Measurements from ENCODE around the gene ZNF410. TPM values are rescaled to one million over a fixed set of nuclear protein-coding genes. Genes with fewer than 3 reads are reported as not detected.

Gene ZNF410
- total and polyA plus RNA-seq, 2 of the 13 experiments (the other 11 are each of a cell fraction or from before 2014, with no cell fraction given) = 19.2 to 44.3 TPM

DNA sequence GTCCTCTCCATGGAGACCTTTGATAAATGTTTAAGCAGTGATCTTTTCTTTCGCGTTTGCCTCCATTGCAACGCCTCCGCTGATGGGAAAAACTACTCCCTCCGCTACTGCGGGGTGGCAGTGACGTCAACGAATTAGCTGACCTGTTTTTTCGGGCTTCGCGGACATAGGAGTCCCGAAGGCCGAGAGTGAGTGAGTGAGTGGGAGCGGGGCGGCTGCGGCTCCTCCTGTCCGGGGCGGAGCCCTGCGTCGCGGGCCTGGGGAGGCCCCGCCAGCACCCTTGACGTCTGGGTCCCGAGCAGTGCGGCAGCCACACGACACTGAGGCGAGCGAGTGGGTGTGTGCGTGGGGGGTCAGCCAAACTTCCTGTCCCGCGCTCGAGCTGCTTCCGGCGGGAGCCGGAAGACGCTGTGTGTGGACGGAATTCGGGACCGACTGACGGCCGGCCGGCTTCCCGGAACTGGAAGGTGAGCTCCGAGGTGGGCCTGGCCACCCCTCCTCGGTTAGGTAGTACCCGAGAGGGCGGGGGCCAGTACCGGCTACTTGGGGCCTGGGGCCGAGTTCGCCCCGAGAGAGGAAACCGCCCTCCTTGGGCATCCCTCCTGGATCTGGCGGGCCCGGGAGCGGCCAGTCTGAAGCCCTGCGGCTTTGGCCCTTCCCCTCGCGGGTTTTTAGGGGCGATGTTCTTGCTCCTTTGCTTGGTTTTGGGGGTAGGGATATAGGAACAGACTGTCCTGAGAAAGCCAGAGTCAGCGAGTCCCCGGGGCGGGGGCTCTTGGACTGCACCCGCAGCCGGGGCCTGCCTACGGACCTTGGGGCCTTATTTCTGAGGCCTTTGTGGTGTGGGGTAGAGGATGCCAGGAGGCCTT lies at the start of gene ZNF410 (continued):
- TF ChIP-seq MAZ (IDR thresholded peaks at IDR 0.05; ENCODE audit: borderline replicate concordance, low read depth, low read length) (peak; percentile 89), MAZ (CRISPR knock-in tag; IDR thresholded peaks at IDR 0.05; ENCODE audit: low read depth) (peak; percentile 75), DNMT1 (CRISPR knock-in tag; IDR thresholded peaks at IDR 0.05) (no peak), JARID2 (CRISPR knock-in tag; IDR thresholded peaks at IDR 0.05; ENCODE audit: insufficient replicate concordance) (no peak), CBX1 (IDR thresholded peaks at IDR 0.05; ENCODE audit: low read depth) (no peak), ZNF205 (CRISPR knock-in tag; IDR thresholded peaks at IDR 0.05) (peak; percentile 49), ZBTB1 (CRISPR knock-in tag; IDR thresholded peaks at IDR 0.05; ENCODE audit: borderline replicate concordance) (no peak), JUND (CRISPR knock-in tag; IDR thresholded peaks at IDR 0.05) (no peak), ZKSCAN1 (IDR thresholded peaks at IDR 0.05; ENCODE audit: low read length) (no peak), SUZ12 (IDR thresholded peaks at IDR 0.05; ENCODE audit: low read depth, low read length) (no peak), MTA1 (CRISPR knock-in tag; IDR thresholded peaks at IDR 0.05; ENCODE audit: borderline replicate concordance) (peak; percentile 96), XBP1 (CRISPR knock-in tag; IDR thresholded peaks at IDR 0.05) (0 out of 2 replicates have a peak, but pooled peaks have one; percentile 15), ZMYM3 (CRISPR knock-in tag; IDR thresholded peaks at IDR 0.05) (no peak), MAFK (conservative IDR thresholded peaks at IDR 0.05 in 1 of 2, IDR thresholded peaks at IDR 0.05 in 1 of 2; ENCODE audit: low read length in 2 of 2) (peak; percentile 21 to 49; a peak in 2 of 4 replicates), CEBPG (CRISPR knock-in tag; IDR thresholded peaks at IDR 0.05) (no peak), MTF1 (CRISPR knock-in tag; IDR thresholded peaks at IDR 0.05) (no peak; the same call in 1 of the 2 replicates), ZNF136 (CRISPR knock-in tag; IDR thresholded peaks at IDR 0.05; ENCODE audit: low read depth) (peak; percentile 91; the same call in 1 of the 2 replicates), ZNF788 (CRISPR knock-in tag; IDR thresholded peaks at IDR 0.05; ENCODE audit: borderline replicate concordance) (peak; percentile 73; the same call in 1 of the 2 replicates), TBX3 (IDR thresholded peaks at IDR 0.05; ENCODE audit: borderline replicate concordance) (no peak), CBFB (CRISPR knock-in tag; IDR thresholded peaks at IDR 0.05) (peak; percentile 50; the same call in 1 of the 2 replicates), SALL1 (CRISPR knock-in tag; IDR thresholded peaks at IDR 0.05) (peak; percentile 93)
- TF ChIP-seq, protein P1, sequence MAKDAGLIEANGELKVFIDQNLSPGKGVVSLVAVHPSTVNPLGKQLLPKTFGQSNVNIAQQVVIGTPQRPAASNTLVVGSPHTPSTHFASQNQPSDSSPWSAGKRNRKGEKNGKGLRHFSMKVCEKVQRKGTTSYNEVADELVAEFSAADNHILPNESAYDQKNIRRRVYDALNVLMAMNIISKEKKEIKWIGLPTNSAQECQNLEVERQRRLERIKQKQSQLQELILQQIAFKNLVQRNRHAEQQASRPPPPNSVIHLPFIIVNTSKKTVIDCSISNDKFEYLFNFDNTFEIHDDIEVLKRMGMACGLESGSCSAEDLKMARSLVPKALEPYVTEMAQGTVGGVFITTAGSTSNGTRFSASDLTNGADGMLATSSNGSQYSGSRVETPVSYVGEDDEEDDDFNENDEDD (CRISPR knock-in tag; IDR thresholded peaks at IDR 0.05; ENCODE audit: borderline replicate concordance) = peak; percentile 91
- TF ChIP-seq, protein P2, sequence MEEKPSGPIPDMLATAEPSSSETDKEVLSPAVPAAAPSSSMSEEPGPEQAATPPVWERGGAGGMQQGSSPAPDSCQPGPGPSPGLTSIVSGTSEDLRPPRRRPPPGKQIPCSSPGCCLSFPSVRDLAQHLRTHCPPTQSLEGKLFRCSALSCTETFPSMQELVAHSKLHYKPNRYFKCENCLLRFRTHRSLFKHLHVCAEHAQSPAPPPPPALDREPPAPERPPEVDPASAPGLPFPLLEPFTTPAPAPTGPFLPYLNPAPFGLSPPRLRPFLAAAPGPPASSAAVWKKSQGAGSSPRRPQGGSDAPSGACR (CRISPR knock-in tag; IDR thresholded peaks at IDR 0.05) = no peak
- TF ChIP-seq, protein P3, sequence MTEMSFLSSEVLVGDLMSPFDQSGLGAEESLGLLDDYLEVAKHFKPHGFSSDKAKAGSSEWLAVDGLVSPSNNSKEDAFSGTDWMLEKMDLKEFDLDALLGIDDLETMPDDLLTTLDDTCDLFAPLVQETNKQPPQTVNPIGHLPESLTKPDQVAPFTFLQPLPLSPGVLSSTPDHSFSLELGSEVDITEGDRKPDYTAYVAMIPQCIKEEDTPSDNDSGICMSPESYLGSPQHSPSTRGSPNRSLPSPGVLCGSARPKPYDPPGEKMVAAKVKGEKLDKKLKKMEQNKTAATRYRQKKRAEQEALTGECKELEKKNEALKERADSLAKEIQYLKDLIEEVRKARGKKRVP (CRISPR knock-in tag; IDR thresholded peaks at IDR 0.05) = peak in 1 of 2 experiments; percentile 59; a peak in 2 of 4 replicates
- TF ChIP-seq, protein P4, sequence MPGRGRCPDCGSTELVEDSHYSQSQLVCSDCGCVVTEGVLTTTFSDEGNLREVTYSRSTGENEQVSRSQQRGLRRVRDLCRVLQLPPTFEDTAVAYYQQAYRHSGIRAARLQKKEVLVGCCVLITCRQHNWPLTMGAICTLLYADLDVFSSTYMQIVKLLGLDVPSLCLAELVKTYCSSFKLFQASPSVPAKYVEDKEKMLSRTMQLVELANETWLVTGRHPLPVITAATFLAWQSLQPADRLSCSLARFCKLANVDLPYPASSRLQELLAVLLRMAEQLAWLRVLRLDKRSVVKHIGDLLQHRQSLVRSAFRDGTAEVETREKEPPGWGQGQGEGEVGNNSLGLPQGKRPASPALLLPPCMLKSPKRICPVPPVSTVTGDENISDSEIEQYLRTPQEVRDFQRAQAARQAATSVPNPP (CRISPR knock-in tag; IDR thresholded peaks at IDR 0.05) = no peak
- TF ChIP-seq, protein P5, sequence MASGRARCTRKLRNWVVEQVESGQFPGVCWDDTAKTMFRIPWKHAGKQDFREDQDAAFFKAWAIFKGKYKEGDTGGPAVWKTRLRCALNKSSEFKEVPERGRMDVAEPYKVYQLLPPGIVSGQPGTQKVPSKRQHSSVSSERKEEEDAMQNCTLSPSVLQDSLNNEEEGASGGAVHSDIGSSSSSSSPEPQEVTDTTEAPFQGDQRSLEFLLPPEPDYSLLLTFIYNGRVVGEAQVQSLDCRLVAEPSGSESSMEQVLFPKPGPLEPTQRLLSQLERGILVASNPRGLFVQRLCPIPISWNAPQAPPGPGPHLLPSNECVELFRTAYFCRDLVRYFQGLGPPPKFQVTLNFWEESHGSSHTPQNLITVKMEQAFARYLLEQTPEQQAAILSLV (CRISPR knock-in tag; IDR thresholded peaks at IDR 0.05; ENCODE audit: borderline replicate concordance) = no peak; the same call in 1 of the 2 replicates

Data from HepG2 (cell line).